ENCODE data around the gene SAP25.
"Not testable (repeated sequence)": the region's sequence is repeated elsewhere in the genome, so short reads cannot be mapped to it uniquely, and the experiment has no call there.

SAP25 gene

GRCh38 chr7:100543586-100543985 lies 30.1 kb downstream of the SAP25 start:
- no peak for TF ChIP-seq CTCF (IDR thresholded peaks at IDR 0.05; ENCODE audit: low read depth, low read length)
- H3K4me3 ChIP-seq (replicated peaks in 1 of 2; ENCODE audit: low read depth in 2 of 2, low read length in 2 of 2), result no peak overlapping the region
- no peak for DNase-seq (ENCODE audit: low read depth in 2 of 2)

- H3K4me3 ChIP-seq (replicated peaks in 1 of 2; ENCODE audit: low read depth in 2 of 2, low read length in 2 of 2); DNase-seq (ENCODE audit: low read depth in 2 of 2): not testable (repeated sequence)
Measured at GRCh38 chr7:100541309-100541708, 32.4 kb downstream of the SAP25 start.

- peak overlapping the region; percentile 73 to 81 for H3K4me3 ChIP-seq (replicated peaks in 1 of 2; ENCODE audit: low read depth in 2 of 2, low read length in 2 of 2)
- no peak for TF ChIP-seq CTCF (IDR thresholded peaks at IDR 0.05; ENCODE audit: low read depth, low read length)
- no peak for DNase-seq (ENCODE audit: low read depth in 2 of 2)
Measured at GRCh38 chr7:100540073-100540723, 33.5 kb downstream of the SAP25 start.

- no peak for DNase-seq (ENCODE audit: low read depth in 2 of 2)
- no peak for TF ChIP-seq CTCF (IDR thresholded peaks at IDR 0.05; ENCODE audit: low read depth, low read length)
- peak overlapping the region; percentile 73 to 81 for H3K4me3 ChIP-seq (replicated peaks in 1 of 2; ENCODE audit: low read depth in 2 of 2, low read length in 2 of 2)
Measured at GRCh38 chr7:100539436-100540006, 34.2 kb downstream of the SAP25 start.

- peak within 1 kb of the TSS; percentile 73 to 81 for H3K4me3 ChIP-seq (replicated peaks in 1 of 2; ENCODE audit: low read depth in 2 of 2, low read length in 2 of 2)
- no peak for TF ChIP-seq CTCF (IDR thresholded peaks at IDR 0.05; ENCODE audit: low read depth, low read length)
- DNase-seq (ENCODE audit: low read depth in 2 of 2), result peak; percentile 100
Measured at GRCh38 chr7:100538654-100539435, 34.9 kb downstream of the SAP25 start, which contains the start of gene AGFG2. Gene AGFG2, plus strand, starts transcription at chr7:100539203. Its CDS starts 144 bp downstream, at chr7:100539347.

- peak overlapping the region; percentile 21 to 44 for H3K4me3 ChIP-seq (replicated peaks in 1 of 2; ENCODE audit: low read depth in 2 of 2, low read length in 2 of 2)
- no peak for DNase-seq (ENCODE audit: low read depth in 2 of 2)
Measured at GRCh38 chr7:100538348-100538653, 35.4 kb downstream of the SAP25 start.

GRCh38 chr7:100536695-100537094 lies 37.0 kb downstream of the SAP25 start:
- DNase-seq (ENCODE audit: low read depth in 2 of 2); H3K4me3 ChIP-seq (replicated peaks in 1 of 2; ENCODE audit: low read depth in 2 of 2, low read length in 2 of 2): not testable (repeated sequence)

More at GRCh38 chr7:100538348-100538653, 35.4 kb downstream of the SAP25 start:
- no peak for TF ChIP-seq CTCF (IDR thresholded peaks at IDR 0.05; ENCODE audit: low read depth, low read length)

- DNase-seq (ENCODE audit: low read depth in 2 of 2); H3K4me3 ChIP-seq (replicated peaks in 1 of 2; ENCODE audit: low read depth in 2 of 2, low read length in 2 of 2): not testable (repeated sequence)
Measured at GRCh38 chr7:100535982-100536381, 37.7 kb downstream of the SAP25 start.

Data from cardiac fibroblast (primary cell).